Measurements from ENCODE around the gene HBD. TPM values are rescaled to one million over a fixed set of nuclear protein-coding genes. Genes with fewer than 3 reads are reported as not detected.

Gene HBD
- total RNA-seq, 1 experiment from 2014 or later, result not detected

GRCh38 chr11:5267033-5267563 is 32.8 kb upstream of the HBD start:
- no peak overlapping the region for H3K4me3 ChIP-seq (ENCODE audit: low read depth in 2 of 2, low read length in 2 of 2)
- H3K4me1 ChIP-seq (ENCODE audit: control insufficient read depth, insufficient read depth, low read length), result no peaks in the 10 kb centered on the region
- ATAC-seq, result no peak
- POLR2A ChIA-PET, result no interaction called here
- no peaks in the 10 kb centered on the region; the same call in 1 of the 2 replicates for H3K27me3 ChIP-seq (ENCODE audit: control insufficient read depth, insufficient read depth, low read length)
- no TSS peak for BruUV-seq (replicated peaks)
- no peaks in the 10 kb centered on the region for H3K9me3 ChIP-seq (ENCODE audit: control insufficient read depth, insufficient read depth, low read depth, low read length)
- intact Hi-C loops (cut with micrococcal nuclease; ENCODE audit: unreplicated experiment), result no loop called here
- TF ChIP-seq, protein P1, sequence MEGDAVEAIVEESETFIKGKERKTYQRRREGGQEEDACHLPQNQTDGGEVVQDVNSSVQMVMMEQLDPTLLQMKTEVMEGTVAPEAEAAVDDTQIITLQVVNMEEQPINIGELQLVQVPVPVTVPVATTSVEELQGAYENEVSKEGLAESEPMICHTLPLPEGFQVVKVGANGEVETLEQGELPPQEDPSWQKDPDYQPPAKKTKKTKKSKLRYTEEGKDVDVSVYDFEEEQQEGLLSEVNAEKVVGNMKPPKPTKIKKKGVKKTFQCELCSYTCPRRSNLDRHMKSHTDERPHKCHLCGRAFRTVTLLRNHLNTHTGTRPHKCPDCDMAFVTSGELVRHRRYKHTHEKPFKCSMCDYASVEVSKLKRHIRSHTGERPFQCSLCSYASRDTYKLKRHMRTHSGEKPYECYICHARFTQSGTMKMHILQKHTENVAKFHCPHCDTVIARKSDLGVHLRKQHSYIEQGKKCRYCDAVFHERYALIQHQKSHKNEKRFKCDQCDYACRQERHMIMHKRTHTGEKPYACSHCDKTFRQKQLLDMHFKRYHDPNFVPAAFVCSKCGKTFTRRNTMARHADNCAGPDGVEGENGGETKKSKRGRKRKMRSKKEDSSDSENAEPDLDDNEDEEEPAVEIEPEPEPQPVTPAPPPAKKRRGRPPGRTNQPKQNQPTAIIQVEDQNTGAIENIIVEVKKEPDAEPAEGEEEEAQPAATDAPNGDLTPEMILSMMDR (IDR thresholded peaks at IDR 0.05), result no peak
- TF ChIP-seq TCF7L2 (IDR thresholded peaks at IDR 0.05; ENCODE audit: low read depth, low read length) (no peak), POLR2AphosphoS5 (IDR thresholded peaks at IDR 0.05; ENCODE audit: low read depth, low read length) (no peak), SIN3A (IDR thresholded peaks at IDR 0.05; ENCODE audit: borderline replicate concordance, insufficient read depth, low read depth, low read length) (no peak)
- TF ChIP-seq, protein P2, sequence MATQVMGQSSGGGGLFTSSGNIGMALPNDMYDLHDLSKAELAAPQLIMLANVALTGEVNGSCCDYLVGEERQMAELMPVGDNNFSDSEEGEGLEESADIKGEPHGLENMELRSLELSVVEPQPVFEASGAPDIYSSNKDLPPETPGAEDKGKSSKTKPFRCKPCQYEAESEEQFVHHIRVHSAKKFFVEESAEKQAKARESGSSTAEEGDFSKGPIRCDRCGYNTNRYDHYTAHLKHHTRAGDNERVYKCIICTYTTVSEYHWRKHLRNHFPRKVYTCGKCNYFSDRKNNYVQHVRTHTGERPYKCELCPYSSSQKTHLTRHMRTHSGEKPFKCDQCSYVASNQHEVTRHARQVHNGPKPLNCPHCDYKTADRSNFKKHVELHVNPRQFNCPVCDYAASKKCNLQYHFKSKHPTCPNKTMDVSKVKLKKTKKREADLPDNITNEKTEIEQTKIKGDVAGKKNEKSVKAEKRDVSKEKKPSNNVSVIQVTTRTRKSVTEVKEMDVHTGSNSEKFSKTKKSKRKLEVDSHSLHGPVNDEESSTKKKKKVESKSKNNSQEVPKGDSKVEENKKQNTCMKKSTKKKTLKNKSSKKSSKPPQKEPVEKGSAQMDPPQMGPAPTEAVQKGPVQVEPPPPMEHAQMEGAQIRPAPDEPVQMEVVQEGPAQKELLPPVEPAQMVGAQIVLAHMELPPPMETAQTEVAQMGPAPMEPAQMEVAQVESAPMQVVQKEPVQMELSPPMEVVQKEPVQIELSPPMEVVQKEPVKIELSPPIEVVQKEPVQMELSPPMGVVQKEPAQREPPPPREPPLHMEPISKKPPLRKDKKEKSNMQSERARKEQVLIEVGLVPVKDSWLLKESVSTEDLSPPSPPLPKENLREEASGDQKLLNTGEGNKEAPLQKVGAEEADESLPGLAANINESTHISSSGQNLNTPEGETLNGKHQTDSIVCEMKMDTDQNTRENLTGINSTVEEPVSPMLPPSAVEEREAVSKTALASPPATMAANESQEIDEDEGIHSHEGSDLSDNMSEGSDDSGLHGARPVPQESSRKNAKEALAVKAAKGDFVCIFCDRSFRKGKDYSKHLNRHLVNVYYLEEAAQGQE (IDR thresholded peaks at IDR 0.05; ENCODE audit: insufficient read depth in 1 of 2, low read depth in 2 of 2, low read length in 1 of 2), result no peak
- no peak for DNase-seq (ENCODE audit: low read depth, low spot score)
- H3K36me3 ChIP-seq (ENCODE audit: control insufficient read depth, insufficient read depth, low read length), result no peaks in the 10 kb centered on the region
- CTCF ChIA-PET, result interaction anchor here (0.6 kb wide), 1 partner anchor 10 kb away, joined by 4 read pairs; no protein-coding TSS in a partner anchor
- in situ Hi-C loops (cut with HindIII; ENCODE audit: low pct_unique_long_range_greater_than_20kb, low sequenced_read_pairs), result no loop called here
- no peak overlapping the region for H3K27ac ChIP-seq (ENCODE audit: low read length)

DNA sequence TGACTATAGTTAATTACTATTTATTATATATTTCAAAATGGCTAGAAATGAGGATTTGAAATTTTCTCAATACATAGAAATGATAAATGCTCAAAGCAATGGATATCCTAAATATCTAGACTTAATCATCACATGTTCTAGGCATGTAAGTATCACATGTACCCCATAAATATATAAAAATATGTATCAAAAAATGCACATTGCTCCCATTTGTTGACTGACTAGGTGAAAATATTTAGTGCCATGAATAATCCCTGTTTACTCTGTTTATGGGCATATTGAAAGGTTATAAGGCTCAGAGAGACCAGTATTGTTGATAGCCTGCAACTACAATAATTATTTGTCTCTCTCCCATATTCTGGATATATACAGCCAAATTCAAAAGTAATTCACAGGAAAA is 32.3 kb upstream of the HBD start:
- Histone ChIP-seq H3K4me3 (ENCODE audit: low read depth in 2 of 2, low read length in 2 of 2) (no peak overlapping the region), H3K36me3 (ENCODE audit: control insufficient read depth, insufficient read depth, low read length) (no peaks in the 10 kb centered on the region), H3K27ac (ENCODE audit: low read length) (no peak overlapping the region), H3K27me3 (ENCODE audit: control insufficient read depth, insufficient read depth, low read length) (no peaks in the 10 kb centered on the region; the same call in 1 of the 2 replicates), H3K4me1 (ENCODE audit: control insufficient read depth, insufficient read depth, low read length) (no peaks in the 10 kb centered on the region), H3K9me3 (ENCODE audit: control insufficient read depth, insufficient read depth, low read depth, low read length) (no peaks in the 10 kb centered on the region)
- ChIA-PET CTCF (no interaction called here), POLR2A (no interaction called here)
- in situ Hi-C loops (cut with HindIII; ENCODE audit: low pct_unique_long_range_greater_than_20kb, low sequenced_read_pairs), result no loop called here
- intact Hi-C loops (cut with micrococcal nuclease; ENCODE audit: unreplicated experiment), result no loop called here
- ATAC-seq (no peak), DNase-seq (ENCODE audit: low read depth, low spot score) (no peak)
- BruUV-seq (replicated peaks), result no TSS peak
- no peak for TF ChIP-seq POLR2AphosphoS5 (IDR thresholded peaks at IDR 0.05; ENCODE audit: low read depth, low read length)
- TF ChIP-seq SIN3A (IDR thresholded peaks at IDR 0.05; ENCODE audit: borderline replicate concordance, insufficient read depth, low read depth, low read length), result no peak
- no peak for TF ChIP-seq TCF7L2 (IDR thresholded peaks at IDR 0.05; ENCODE audit: low read depth, low read length)
- TF ChIP-seq, protein P1 (IDR thresholded peaks at IDR 0.05), result no peak
